Measurements from ENCODE around the gene CAPZA2.

- TF ChIP-seq CTCF (IDR thresholded peaks at IDR 0.05) (no peak), POLR2AphosphoS5 (IDR thresholded peaks at IDR 0.05) (no peak), POLR2A (IDR thresholded peaks at IDR 0.05) (no peak)
Observed at GRCh38 chr7:116942504-116942903, 80.1 kb downstream of the CAPZA2 start.
